Stimulated activated CD8-positive, alpha-beta memory T cell treated with anti-CD3 and anti-CD28 coated beads, Interleukin-15, amount 100 ng/mL, for 1 hour (primary cell): ENCODE measurements around the gene TPBG.

Experiments
- DNase-seq: peaks from one replicate; pipeline ENCODE4 v3.0.0-alpha.2; 2020; ENCODE audit warnings: low read depth

Gene TPBG

GRCh38 chr6:82363428-82364086 lies at the start of gene TPBG:
TSS of gene TPBG (plus strand) at chr6:82363817. CDS start at chr6:82364962, 1,145 bp downstream.
- no peak for DNase-seq

DNA sequence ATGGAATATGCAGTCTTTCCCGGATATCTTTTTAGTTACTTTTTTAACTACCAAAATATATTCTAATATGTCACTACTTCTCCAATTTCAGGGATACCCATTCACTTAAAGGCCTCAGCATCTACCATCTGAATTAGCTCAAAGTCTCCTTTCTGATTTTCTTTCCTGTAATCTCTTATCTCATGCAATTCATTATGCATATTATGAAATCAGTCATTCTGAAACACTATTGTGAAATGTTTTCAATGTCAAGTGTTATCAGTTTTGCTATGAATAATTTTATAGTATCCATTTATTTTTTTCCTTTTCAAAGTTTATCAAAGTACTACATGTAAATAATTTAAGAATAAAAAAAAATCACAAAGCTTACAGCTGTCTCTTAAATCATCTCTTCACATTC lies 41.2 kb upstream of the TPBG start:
- no peak for DNase-seq

- no peak for DNase-seq
These were observed 33.9 kb upstream of the TPBG start for GRCh38 chr6:82329766-82330165.

- DNase-seq, result no peak
These were observed 33.3 kb upstream of the TPBG start for GRCh38 chr6:82330171-82330804.

DNA sequence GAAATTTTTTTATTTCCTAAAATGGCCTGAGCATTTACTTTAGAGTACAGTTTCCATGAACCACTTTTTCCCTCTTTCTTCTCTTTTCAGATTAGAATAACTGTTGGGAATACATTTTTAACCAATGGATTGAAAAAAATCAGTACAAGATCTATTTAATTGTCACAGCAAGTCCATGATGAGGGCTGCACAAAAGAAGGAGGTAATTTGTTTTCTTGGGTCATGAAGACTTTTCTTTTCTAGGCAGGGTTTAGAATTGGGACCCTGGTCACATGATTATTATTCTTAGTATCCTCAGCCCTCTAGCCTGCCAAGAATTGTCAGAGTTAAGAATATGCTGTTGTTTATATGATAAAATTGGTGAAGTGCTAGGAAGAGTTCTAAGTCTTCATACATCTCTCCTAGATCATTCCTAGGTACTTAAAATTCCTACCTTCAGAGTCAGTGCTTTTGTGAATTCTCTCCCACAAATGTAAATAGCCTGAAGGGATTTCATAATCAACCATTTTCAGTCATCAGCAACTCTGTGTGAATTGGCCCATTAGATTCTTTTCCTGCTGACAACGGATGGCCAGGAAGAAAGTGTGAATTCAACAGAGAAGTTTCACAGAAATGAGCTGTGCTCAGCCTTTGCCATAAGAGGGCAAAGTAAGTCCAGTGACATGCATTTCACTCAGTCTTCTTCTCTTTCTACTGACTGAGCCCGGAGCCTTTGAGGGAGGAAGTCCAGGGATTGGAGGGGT lies 32.4 kb upstream of the TPBG start:
- no peak for DNase-seq

GRCh38 chr6:82333781-82334180 lies 29.8 kb upstream of the TPBG start:
- DNase-seq, result no peak

DNA sequence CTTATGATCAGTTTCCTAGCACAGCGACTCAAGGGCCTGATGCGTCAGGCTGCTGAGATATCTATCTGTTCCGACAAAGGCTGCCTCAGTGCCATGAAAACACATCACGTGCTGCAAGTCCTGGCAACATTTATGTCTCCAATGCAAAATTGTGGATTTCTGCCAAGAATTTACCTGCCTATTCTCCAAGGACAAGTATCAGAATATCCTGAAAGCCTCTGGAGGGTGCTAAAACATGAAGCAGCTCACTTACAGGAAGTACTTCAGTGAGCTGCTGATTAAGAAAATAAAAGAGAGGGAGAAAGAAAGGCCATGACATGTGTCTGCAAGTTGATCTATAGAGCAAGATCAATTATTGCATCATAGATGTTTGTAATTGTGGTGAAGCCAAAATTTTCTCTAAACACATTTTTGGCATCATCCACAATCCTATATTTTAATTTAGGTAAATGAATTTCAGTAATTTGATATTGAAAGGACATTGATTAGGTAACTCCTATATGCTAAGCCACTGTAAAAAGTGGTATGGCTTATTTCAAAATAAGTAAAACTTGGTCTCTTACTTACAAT lies 25.8 kb upstream of the TPBG start:
- DNase-seq, result no peak

- no peak for DNase-seq
These were observed 15.5 kb upstream of the TPBG start for GRCh38 chr6:82348130-82348529.

DNA sequence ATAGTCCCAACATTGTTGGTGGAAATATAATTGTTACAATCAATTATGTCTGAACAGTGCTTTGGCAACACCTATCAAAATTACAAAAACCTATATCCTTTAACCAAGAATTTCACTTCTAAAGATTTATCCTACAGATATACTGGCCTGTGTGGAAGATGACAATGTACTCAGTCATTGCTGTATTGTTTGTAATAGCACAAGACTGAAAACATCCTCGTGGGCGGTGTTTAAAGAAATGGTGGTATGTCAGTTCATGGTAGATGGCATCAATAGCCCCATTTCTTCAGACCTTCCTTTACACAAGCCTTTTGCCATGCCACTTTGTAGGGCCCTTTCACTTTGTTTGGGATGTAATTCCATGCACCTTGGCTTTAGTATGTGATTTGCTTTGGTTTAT lies 9.8 kb upstream of the TPBG start:
- DNase-seq, result no peak

DNA sequence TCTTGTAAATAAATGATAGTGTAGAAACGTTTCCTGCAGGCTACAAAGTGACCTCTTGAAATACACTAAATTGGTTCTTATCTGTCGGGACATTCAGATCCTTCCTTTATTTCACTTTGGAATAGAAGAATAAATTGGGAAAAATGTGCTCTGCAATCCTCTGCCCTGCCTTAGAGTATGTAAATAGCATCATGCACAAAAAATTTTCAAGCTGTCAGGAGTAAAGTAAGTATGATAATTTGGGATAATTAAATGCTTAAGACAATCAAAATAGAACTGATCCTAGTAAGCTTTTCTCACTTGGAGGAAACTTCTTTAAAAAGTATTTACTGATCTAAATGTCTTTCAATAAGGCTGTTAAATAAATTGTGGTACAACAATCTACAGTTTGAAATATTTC lies 3.1 kb upstream of the TPBG start:
- no peak for DNase-seq

DNA sequence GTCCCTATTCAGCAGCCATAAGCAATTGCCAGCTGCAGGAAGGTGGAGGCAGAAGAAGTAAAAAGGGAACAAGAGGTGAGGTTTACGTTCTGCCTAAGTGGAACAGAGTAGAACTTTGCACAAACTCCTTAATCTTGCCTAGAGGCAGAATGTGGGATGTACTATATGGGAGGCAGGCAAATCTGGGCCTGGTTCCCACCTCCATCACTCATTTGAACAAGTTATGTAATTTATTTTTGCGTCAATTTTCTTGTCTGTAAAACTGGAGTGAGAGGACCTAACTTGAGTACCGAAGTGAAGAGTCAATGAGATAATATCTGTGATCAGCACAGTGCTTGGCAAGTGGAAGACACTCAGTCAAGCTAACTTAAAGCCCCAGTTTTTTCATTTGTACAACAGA lies 2.0 kb upstream of the TPBG start:
- no peak for DNase-seq

- DNase-seq, result no peak
These were observed 1.5 kb upstream of the TPBG start for GRCh38 chr6:82362144-82362543.

GRCh38 chr6:82362878-82363427 lies 664 bp upstream of the TPBG start:
- DNase-seq, result no peak

DNA sequence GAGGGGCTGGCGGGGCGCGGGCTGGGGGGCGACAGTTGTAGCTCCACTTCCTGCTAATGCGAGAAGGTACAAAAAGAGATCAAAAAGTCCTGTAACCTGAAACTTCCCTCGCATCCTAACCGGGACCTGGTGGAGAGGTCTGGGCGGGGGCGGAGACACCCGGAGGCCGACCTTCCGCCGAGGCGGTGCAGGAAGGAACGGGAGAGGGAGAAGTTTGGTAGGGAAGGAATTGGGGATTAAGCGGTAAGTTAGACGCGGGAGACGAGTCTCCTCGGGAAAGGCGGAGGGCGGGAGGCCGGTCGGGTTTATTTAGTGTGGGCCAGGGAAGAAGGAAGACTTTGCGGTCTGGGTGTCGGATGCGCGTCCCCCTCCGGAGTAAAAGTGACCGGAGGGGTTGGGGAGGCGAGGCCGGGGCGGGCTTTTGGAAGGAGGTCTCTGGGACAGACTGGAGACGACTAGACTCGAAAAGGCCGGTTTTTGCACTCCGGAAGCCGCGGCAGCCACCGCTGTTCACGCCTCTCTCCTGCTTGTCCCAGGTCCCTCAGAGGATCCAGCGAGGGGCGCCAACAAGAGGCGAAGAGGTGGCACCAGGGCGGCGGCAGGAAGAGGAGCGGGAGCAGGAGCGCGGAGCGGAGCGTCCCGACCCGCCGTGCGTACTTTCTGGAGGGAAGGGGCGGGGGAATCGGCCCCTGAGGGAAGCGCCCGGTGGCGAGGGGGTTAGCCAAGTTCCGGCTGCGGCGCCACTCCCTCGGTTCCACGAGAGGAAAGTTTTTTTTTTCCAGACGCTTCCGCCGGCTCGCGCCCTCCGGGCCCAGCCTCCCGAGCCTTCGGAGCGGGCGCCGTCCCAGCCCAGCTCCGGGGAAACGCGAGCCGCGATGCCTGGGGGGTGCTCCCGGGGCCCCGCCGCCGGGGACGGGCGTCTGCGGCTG lies 734 bp downstream of the TPBG start:
- no peak for DNase-seq

GRCh38 chr6:82365016-82365795 lies 1.6 kb downstream of the TPBG start:
- DNase-seq, result no peak

DNA sequence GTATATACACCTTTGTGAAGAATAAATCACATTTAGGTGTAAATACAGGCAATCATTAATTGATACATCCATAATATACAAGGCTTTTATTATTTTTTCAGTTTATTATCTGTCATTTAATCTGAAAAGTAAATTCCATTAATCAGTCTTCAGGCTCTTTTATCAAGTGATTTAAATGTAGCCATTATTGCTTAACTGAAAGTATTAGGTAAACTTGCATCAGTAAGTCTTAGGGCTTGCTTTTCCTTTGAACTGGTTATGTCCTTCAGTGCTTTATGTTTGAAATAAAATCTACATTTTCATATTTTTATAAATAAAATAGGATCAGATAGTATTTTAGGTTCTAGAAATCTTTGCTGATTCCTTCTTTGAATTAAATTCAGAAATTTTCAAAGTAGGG lies 4.1 kb downstream of the TPBG start:
- DNase-seq, result no peak

DNA sequence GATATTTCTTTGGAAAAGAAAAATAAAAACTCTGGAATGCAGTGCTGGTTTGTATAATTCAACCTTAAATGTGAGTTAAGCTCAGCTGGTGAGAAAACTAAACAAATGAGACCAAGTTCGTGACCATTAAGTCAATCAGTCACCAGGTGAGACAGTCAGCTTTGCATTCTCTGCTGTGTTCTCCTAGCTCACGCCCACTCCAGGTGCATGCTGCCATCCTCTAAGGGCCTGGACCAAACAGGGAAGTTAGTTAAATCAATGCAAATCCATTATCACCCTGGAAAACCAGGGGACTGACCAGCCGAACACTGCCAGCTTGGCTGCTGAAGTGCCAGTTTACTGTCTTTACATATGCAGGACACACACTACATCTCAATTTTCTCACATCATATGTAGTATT lies 7.2 kb downstream of the TPBG start:
- DNase-seq, result no peak

DNA sequence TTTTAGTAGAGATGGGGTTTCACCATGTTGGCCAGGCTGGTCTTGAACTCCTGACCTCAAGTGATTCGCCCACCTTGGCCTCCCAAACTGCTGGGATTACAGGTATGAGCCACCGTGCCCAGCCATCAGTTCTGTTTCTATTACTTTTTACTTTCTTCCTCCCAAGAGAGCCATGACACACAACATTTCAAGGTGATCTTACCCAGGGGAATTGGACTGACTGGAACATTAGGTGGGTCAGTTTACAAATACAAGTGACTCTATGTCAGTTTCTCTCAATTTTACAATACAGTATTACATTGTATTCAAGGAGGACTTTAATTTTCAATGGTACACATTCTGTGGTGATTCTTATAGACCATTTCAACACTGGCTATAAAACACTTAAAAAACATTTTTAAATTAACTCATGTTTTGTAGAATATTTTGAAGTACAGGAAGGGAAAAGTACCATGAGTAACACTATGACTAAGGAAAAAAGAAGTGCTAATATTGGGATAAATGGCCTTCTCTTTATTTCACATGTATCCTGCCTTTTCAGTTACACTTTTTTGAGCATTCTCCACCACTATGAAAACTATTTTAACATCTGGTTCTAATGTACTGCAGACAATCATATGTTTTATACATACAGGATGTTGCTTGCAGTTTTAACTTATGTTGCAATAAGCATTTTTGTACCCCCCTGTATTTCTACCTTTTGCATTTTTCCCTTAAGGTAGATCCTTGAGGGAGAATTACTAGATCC lies 8.4 kb downstream of the TPBG start:
- no peak for DNase-seq

DNA sequence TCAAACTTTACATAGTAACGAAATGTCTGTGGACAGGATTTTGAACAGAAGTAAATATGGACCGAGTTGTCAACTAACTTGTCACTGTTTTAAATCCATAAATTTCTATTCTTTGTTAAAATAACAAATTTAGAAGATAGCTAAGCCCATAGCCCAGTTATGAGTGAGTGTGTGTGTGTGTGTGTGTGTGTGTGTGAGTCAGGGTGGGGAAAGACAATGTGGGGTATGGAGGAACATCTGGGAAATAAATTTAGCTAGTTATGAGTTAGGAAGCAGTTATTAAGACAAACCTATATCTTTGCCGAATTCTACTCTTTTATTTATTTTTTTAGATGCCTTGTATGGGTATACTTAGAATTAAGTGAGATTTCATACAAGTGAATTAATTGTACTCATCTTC lies 9.0 kb downstream of the TPBG start:
- DNase-seq, result no peak

DNA sequence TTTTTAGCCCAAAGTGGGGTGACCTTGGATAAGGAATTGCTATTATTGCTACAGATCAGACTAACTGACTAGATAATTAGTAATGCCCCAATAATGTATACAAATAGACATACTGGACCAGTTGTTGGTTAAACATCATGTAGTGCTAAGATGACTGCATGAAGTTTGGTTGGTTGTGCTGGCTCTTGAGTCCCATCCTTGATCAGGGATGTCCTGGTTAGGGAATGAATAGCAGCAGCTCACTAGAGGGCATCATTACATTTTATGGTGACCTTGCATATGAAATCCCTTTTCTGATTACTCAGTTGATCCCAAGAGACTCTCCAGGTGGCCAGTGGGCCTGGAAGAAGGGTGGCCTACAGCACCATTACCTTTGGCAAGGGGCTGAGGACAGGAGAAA lies 10.9 kb downstream of the TPBG start:
- DNase-seq, result no peak
